ENCODE data around the gene INVS.

Gene INVS

DNA sequence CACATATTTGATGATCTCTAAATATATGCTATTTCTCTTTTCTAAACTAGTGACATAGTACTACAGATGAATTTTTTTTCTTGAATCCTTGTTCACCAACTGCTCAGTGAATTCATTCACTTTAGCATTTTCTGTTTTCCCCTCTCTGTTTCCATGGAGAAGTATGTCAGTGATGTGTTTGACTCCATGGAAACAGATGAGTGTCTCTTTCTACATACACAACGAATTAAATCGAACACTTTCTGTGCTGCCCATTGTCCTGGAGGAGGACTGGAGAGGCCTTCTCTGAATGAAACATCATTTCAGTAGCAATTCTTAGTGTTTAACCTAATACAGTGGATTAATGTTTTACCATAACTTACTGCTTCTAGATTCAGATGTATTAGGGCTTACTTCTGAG lies 9.5 kb downstream of the INVS start:
- TF ChIP-seq ARNTL (CRISPR knock-in tag; IDR thresholded peaks at IDR 0.05; ENCODE audit: borderline replicate concordance, low read depth) = no peak
- no peak for TF ChIP-seq BACH2 (CRISPR knock-in tag; IDR thresholded peaks at IDR 0.05; ENCODE audit: borderline replicate concordance)
- TF ChIP-seq PPARA (CRISPR knock-in tag; IDR thresholded peaks at IDR 0.05; ENCODE audit: borderline replicate concordance) = no peak
- TF ChIP-seq, protein P1, sequence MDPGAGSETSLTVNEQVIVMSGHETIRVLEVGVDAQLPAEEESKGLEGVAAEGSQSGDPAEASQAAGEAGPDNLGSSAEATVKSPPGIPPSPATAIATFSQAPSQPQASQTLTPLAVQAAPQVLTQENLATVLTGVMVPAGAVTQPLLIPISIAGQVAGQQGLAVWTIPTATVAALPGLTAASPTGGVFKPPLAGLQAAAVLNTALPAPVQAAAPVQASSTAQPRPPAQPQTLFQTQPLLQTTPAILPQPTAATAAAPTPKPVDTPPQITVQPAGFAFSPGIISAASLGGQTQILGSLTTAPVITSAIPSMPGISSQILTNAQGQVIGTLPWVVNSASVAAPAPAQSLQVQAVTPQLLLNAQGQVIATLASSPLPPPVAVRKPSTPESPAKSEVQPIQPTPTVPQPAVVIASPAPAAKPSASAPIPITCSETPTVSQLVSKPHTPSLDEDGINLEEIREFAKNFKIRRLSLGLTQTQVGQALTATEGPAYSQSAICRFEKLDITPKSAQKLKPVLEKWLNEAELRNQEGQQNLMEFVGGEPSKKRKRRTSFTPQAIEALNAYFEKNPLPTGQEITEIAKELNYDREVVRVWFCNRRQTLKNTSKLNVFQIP (CRISPR knock-in tag; IDR thresholded peaks at IDR 0.05; ENCODE audit: borderline replicate concordance, low read depth) = no peak
- no peak for TF ChIP-seq ZNF565 (CRISPR knock-in tag; conservative IDR thresholded peaks at IDR 0.05; ENCODE audit: low read depth)
- TF ChIP-seq ZC3H10 (CRISPR knock-in tag; IDR thresholded peaks at IDR 0.05) = no peak
- TF ChIP-seq ZNF70 (CRISPR knock-in tag; IDR thresholded peaks at IDR 0.05) = no peak
- no peak for TF ChIP-seq ZNF8 (CRISPR knock-in tag; IDR thresholded peaks at IDR 0.05)
- no peak for TF ChIP-seq ISL1 (CRISPR knock-in tag; IDR thresholded peaks at IDR 0.05)
- TF ChIP-seq, protein P2, sequence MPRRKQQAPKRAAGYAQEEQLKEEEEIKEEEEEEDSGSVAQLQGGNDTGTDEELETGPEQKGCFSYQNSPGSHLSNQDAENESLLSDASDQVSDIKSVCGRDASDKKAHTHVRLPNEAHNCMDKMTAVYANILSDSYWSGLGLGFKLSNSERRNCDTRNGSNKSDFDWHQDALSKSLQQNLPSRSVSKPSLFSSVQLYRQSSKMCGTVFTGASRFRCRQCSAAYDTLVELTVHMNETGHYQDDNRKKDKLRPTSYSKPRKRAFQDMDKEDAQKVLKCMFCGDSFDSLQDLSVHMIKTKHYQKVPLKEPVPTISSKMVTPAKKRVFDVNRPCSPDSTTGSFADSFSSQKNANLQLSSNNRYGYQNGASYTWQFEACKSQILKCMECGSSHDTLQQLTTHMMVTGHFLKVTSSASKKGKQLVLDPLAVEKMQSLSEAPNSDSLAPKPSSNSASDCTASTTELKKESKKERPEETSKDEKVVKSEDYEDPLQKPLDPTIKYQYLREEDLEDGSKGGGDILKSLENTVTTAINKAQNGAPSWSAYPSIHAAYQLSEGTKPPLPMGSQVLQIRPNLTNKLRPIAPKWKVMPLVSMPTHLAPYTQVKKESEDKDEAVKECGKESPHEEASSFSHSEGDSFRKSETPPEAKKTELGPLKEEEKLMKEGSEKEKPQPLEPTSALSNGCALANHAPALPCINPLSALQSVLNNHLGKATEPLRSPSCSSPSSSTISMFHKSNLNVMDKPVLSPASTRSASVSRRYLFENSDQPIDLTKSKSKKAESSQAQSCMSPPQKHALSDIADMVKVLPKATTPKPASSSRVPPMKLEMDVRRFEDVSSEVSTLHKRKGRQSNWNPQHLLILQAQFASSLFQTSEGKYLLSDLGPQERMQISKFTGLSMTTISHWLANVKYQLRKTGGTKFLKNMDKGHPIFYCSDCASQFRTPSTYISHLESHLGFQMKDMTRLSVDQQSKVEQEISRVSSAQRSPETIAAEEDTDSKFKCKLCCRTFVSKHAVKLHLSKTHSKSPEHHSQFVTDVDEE (CRISPR knock-in tag; IDR thresholded peaks at IDR 0.05) = no peak
- ATAC-seq = no peak

DNA sequence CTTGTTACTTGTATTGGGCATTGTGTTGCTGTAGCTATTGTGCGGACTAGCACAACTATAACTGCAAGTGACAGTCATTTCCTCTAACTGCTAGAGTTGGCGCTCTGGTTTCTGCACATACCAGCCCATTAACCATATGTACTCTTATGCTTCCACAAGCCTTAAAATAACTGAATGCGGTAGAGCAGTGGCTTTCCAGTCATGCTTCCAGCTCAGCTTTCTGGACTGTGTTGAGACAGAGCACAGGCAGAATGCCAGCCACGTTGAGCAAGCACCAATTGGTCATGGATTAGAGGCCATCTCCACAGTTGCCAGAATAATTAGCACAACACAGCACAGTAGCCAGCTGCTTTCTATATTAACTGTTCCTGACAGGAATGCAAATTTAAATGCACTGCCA lies 12.2 kb downstream of the INVS start:
- ATAC-seq = peak; percentile 99
- TF ChIP-seq RARB (CRISPR knock-in tag; IDR thresholded peaks at IDR 0.05) (no peak), ZFP30 (CRISPR knock-in tag; IDR thresholded peaks at IDR 0.05) (no peak), ISL1 (CRISPR knock-in tag; IDR thresholded peaks at IDR 0.05) (0 out of 2 replicates have a peak, but pooled peaks have one; percentile 25), ZNF565 (CRISPR knock-in tag; conservative IDR thresholded peaks at IDR 0.05; ENCODE audit: low read depth) (no peak), ARNTL (CRISPR knock-in tag; IDR thresholded peaks at IDR 0.05; ENCODE audit: borderline replicate concordance, low read depth) (no peak)

DNA sequence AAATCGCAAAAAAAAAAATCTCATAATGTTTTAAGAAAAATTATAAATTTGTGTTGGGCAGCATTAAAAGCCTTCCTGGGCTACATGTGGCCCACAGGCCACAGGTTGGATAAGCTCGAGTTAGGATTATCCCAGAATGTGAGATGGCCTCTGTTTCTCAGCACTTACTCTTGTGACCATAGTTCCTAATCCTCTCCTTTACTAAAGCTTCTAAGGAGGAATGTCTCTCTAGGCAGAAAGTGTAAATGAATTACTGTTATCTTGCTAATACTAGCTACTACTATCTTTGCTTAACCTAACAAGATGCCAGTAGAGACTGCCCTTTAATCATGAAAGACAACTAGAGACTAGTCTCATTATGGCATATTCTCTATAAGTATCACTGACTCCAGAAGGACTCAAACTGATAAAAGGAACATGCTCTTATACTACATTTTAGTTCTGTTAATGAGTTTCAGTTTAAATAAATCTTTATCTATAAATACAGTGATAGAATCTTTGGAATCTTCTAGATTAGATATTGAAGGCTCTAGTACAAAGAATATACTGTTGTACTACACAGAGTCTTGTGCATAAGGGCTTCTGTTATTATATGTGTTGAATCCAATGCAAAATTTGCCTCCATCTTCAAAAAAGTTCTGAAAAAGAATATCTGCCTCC lies 13.8 kb downstream of the INVS start:
- TF ChIP-seq BACH2 (CRISPR knock-in tag; IDR thresholded peaks at IDR 0.05; ENCODE audit: borderline replicate concordance) (no peak), ZNF8 (CRISPR knock-in tag; IDR thresholded peaks at IDR 0.05) (no peak), ZC3H10 (CRISPR knock-in tag; IDR thresholded peaks at IDR 0.05) (no peak), ZFP3 (CRISPR knock-in tag; IDR thresholded peaks at IDR 0.05) (no peak), SNAI2 (CRISPR knock-in tag; IDR thresholded peaks at IDR 0.05) (no peak), GLIS3 (CRISPR knock-in tag; IDR thresholded peaks at IDR 0.05) (no peak), PPARA (CRISPR knock-in tag; IDR thresholded peaks at IDR 0.05; ENCODE audit: borderline replicate concordance) (no peak), ZNF70 (CRISPR knock-in tag; IDR thresholded peaks at IDR 0.05) (no peak), ZFP30 (CRISPR knock-in tag; IDR thresholded peaks at IDR 0.05) (no peak)
- TF ChIP-seq, protein P1 (CRISPR knock-in tag; IDR thresholded peaks at IDR 0.05; ENCODE audit: borderline replicate concordance, low read depth) = no peak
- no peak for ATAC-seq

DNA sequence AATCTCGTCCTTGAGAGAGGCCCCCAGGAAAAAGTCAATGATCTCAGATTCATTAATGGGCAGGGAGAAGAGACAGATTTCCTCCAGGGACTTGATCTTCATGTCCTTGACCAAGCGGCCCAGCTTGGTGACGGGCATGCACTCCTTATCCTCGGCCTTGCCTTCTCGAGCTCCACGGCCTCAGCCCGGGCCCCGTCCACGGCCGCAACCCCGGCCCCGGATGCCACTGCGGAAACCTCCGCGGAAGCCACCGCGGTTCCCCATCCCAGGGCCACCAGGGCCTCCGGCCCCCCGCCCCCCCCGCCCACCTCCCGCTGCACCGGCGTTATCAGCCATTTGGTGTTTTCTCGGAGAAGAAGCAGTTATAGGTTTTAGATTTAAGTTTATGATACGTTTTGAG lies 18.3 kb downstream of the INVS start:
- no peak for ATAC-seq
- TF ChIP-seq ZNF8 (CRISPR knock-in tag; IDR thresholded peaks at IDR 0.05) (no peak), OSR1 (CRISPR knock-in tag; IDR thresholded peaks at IDR 0.05) (no peak), ZNF70 (CRISPR knock-in tag; IDR thresholded peaks at IDR 0.05) (no peak), RARB (CRISPR knock-in tag; IDR thresholded peaks at IDR 0.05) (no peak), BACH2 (CRISPR knock-in tag; IDR thresholded peaks at IDR 0.05; ENCODE audit: borderline replicate concordance) (no peak), PPARA (CRISPR knock-in tag; IDR thresholded peaks at IDR 0.05; ENCODE audit: borderline replicate concordance) (no peak), GLIS3 (CRISPR knock-in tag; IDR thresholded peaks at IDR 0.05) (no peak), ZFP30 (CRISPR knock-in tag; IDR thresholded peaks at IDR 0.05) (no peak), ZC3H10 (CRISPR knock-in tag; IDR thresholded peaks at IDR 0.05) (no peak), CSDC2 (CRISPR knock-in tag; IDR thresholded peaks at IDR 0.05) (no peak), ZNF565 (CRISPR knock-in tag; conservative IDR thresholded peaks at IDR 0.05; ENCODE audit: low read depth) (no peak), ISL1 (CRISPR knock-in tag; IDR thresholded peaks at IDR 0.05) (no peak)
- TF ChIP-seq, protein P3, sequence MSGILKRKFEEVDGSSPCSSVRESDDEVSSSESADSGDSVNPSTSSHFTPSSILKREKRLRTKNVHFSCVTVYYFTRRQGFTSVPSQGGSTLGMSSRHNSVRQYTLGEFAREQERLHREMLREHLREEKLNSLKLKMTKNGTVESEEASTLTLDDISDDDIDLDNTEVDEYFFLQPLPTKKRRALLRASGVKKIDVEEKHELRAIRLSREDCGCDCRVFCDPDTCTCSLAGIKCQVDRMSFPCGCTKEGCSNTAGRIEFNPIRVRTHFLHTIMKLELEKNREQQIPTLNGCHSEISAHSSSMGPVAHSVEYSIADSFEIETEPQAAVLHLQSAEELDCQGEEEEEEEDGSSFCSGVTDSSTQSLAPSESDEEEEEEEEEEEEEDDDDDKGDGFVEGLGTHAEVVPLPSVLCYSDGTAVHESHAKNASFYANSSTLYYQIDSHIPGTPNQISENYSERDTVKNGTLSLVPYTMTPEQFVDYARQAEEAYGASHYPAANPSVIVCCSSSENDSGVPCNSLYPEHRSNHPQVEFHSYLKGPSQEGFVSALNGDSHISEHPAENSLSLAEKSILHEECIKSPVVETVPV (CRISPR knock-in tag; IDR thresholded peaks at IDR 0.05) = no peak
- TF ChIP-seq, protein P4, sequence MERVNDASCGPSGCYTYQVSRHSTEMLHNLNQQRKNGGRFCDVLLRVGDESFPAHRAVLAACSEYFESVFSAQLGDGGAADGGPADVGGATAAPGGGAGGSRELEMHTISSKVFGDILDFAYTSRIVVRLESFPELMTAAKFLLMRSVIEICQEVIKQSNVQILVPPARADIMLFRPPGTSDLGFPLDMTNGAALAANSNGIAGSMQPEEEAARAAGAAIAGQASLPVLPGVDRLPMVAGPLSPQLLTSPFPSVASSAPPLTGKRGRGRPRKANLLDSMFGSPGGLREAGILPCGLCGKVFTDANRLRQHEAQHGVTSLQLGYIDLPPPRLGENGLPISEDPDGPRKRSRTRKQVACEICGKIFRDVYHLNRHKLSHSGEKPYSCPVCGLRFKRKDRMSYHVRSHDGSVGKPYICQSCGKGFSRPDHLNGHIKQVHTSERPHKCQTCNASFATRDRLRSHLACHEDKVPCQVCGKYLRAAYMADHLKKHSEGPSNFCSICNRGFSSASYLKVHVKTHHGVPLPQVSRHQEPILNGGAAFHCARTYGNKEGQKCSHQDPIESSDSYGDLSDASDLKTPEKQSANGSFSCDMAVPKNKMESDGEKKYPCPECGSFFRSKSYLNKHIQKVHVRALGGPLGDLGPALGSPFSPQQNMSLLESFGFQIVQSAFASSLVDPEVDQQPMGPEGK (CRISPR knock-in tag; IDR thresholded peaks at IDR 0.05; ENCODE audit: borderline replicate concordance) = no peak
- TF ChIP-seq, protein P1 (CRISPR knock-in tag; IDR thresholded peaks at IDR 0.05; ENCODE audit: borderline replicate concordance, low read depth) = no peak

Data from SK-N-SH treated with all-trans-retinoic acid at 6 μM for 48 hours (cell line).